ENCODE data around the gene PRDM10.

GRCh38 chr11:130031056-130031455 is 28.4 kb upstream of the PRDM10 start:
- TF ChIP-seq CTCF (IDR thresholded peaks at IDR 0.05) (no peak), ZBTB21 (CRISPR knock-in tag; IDR thresholded peaks at IDR 0.05; ENCODE audit: borderline replicate concordance) (no peak), E2F4 (CRISPR knock-in tag; IDR thresholded peaks at IDR 0.05; ENCODE audit: borderline replicate concordance, low read depth) (no peak), SMAD4 (CRISPR knock-in tag; IDR thresholded peaks at IDR 0.05) (no peak), ZNF232 (CRISPR knock-in tag; IDR thresholded peaks at IDR 0.05) (no peak), IRF1 (CRISPR knock-in tag; IDR thresholded peaks at IDR 0.05) (no peak), CREB1 (CRISPR knock-in tag; IDR thresholded peaks at IDR 0.05) (no peak), ARID4B (CRISPR knock-in tag; IDR thresholded peaks at IDR 0.05; ENCODE audit: borderline replicate concordance) (no peak), ZNF512 (CRISPR knock-in tag; IDR thresholded peaks at IDR 0.05; ENCODE audit: borderline replicate concordance) (no peak), NR1H2 (CRISPR knock-in tag; IDR thresholded peaks at IDR 0.05) (no peak), ZNF138 (CRISPR knock-in tag; conservative IDR thresholded peaks at IDR 0.05) (no peak), ATF3 (CRISPR knock-in tag; conservative IDR thresholded peaks at IDR 0.05) (no peak), RELA (CRISPR knock-in tag; IDR thresholded peaks at IDR 0.05; ENCODE audit: borderline replicate concordance) (no peak)
